NCI-H1930 (cell line): Measurements from ENCODE around the gene PNPLA8.
"Not testable (repeated sequence)": the region's sequence is repeated elsewhere in the genome, so short reads cannot be mapped to it uniquely, and the experiment has no call there.

ENCODE experiments used
- DNase-seq, 2 experiments: peaks; one replicate each; lab custom pipeline; 2025; lab: John Stamatoyannopoulos, UW

PNPLA8 gene

GRCh38 chr7:108479118-108479517 lies 46.8 kb downstream of the PNPLA8 start:
- DNase-seq, result no peak

DNA sequence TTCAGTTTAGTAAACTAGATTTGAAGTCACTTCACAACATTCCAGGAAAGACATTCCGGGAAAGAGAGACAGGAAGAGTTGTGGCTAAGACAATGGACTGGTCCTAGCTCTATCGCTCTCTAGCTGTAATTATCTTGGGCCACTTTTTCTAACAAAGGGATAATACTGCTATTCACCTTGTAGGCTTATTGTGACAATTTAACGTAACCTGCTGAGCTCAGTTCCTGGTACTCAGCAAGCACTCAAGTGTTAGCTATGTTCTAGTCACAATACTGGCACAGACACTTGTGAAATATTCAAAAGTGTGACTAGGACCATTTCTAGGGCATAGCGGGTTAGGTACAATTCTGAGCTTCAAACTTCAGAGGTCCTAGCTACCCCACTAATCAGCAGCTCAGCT lies 57.7 kb downstream of the PNPLA8 start:
- no peak for DNase-seq

GRCh38 chr7:108467391-108467790 lies 58.5 kb downstream of the PNPLA8 start:
- no peak for DNase-seq

GRCh38 chr7:108466322-108466721 lies 59.6 kb downstream of the PNPLA8 start:
- DNase-seq, result not testable (repeated sequence)

GRCh38 chr7:108464743-108465142 lies 61.2 kb downstream of the PNPLA8 start:
- DNase-seq, result no peak

- DNase-seq, result no peak
Measured at GRCh38 chr7:108463613-108464012, 62.3 kb downstream of the PNPLA8 start.

DNA sequence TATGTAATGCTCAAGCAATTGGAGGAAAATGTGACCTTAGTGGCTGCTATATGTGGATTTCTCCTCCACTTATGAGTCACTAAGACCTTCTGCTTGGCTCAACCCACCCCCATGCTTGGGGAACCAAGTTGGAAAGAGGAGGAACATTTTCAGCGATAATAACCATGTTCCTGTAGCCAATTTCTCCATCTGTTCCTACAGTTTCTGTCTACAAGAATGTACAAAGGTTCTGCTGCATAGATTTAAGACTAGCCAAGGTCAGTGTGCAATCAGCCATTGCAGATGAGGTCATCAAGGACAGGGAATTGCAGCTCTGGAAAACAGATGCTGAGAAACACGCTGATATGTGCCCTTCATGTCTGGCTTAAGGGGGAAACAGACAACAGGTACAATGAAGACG lies 64.1 kb downstream of the PNPLA8 start:
- DNase-seq, result no peak

- DNase-seq, result no peak
Measured at GRCh38 chr7:108460964-108461363, 65.0 kb downstream of the PNPLA8 start.

DNA sequence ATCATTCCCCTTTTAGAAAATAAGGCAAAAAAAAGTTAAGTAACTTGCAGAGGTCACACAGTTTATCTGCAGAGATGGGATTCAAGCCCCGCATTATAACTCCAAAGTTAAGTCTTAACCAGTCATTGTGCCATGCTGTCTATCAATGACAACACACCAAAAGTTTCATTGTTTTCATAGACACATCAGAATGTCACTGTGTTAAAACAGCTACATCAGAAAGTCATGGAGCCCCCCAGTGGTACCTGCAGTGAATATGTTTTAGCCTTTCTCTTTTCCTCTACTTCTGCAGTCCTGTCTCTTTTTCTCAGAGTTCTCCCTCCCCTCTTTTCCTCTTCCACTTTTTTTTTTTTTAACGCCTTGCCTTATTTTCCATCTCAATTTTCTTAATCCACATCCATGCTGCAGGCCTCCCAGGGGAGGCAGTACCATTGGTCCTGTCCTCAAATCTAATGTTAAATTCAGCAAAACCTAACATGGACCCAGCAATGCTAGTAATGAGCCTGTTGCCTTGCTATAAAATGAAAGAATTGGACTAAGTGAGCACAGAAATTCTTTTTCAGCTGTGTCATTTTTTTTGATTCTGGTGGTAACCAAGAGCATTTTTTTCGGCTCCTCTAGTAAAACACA lies 65.9 kb downstream of the PNPLA8 start:
- peak; percentile 33 to 34 for DNase-seq

- no peak for DNase-seq
Measured at GRCh38 chr7:108457871-108458270, 68.1 kb downstream of the PNPLA8 start.

DNA sequence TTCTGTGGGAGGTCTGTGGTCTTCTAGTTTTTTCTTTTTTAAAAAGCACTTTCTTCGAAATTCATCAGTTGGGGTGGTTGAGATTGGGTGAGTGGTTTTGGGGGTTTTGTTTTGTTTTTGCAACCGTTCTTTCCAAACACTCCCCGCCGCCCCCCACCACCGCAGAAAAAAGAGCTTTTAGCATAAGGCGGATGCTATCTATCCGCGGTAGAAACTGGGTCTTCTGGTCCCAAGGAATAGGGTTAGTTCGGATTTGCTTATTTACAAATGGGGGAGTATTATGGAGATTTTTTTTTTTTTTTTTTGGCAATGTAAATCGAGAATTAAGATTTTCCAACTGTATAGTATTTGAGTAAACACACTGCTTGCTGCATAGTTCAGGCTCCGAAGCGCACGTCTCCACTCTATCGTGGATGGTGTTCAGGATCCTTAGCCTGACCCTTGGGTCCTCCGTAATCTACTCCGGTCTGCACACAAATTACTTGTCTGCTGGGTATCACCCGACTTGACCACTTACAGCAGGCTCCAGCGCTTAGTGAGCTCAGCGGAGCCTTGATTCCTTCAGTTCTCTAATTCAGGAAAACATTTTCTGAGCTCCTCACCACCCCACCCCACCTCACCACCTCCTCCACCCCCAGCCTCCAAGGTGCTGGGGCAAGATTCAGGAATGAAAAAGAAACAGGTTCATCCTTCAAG lies 68.9 kb downstream of the PNPLA8 start:
- no peak for DNase-seq

- peak; percentile 79 to 82 for DNase-seq
Measured at GRCh38 chr7:108455998-108456677, 69.8 kb downstream of the PNPLA8 start, which contains the start of gene NRCAM. Gene NRCAM (minus strand): TSS chr7:108456436. CDS start chr7:108240064, 216,372 bp downstream.

DNA sequence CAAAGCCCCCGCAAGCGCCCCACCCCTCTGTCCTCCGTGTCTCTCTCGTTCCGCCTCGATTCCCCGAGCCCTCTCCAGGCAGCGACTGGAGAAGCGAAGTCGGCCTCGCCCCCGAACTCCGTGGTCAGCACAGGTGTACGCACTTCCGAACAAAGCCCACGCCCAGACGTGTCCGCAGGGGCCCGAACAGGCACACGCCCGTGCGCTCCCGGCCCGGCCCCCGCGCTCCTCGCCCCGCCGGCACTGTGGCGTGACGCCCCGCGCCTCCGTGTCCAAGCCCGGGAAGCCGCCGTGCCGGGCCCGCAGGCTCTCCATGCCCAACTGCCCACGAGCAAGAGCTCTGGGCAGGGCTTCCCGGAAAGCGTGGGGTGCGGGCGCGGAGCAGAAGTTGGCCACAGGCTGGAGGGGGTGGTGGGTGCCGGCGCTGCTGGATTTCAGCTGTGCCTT lies 70.4 kb downstream of the PNPLA8 start:
- no peak for DNase-seq

DNA sequence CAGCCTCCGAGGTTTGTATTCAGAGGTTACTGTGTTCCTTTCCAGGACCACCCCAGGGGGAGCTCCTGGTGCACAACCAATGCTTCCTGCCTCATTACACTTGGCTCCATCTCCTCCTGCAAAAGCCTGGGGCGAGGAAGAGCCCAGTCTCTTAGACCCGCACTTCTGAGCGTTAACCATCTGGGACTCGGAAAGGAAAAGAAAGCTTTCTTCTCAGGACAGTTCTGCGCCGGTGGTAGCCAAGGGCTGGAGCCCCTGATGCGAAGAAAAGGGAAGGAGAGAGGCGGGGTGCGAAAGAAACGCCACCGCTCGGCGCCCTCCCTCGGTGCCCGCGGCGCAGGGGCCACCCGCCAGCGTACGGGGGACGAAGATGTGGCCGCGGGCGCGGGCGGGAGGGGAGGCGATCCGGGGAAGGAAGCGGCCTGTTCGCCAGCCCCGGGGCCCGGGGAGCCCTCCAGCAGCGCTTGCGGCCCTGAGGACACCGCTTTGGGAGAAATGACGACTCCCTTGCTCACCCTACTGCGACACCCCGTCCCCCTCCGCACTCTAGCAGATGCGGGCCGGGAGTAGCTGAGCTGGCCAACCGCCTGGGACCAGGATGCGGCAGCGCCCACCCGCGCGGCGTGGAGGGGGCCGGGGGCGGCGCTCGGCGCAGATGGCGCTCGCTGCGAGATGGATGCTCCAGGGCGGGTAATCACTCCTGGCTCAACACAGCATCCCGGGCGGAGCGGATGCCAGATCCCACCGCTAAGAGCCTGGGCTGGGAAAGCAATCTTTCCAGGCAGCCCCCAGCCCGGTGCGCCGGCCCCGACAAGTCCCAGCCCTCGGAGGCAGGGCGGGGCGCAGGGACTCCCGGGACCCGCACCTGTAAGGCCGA lies 71.0 kb downstream of the PNPLA8 start:
- DNase-seq, result peak; percentile 28 to 47

GRCh38 chr7:108454317-108454673 lies 71.6 kb downstream of the PNPLA8 start:
- no peak for DNase-seq

GRCh38 chr7:108453320-108453719 lies 72.6 kb downstream of the PNPLA8 start:
- DNase-seq, result no peak

- no peak for DNase-seq
Measured at GRCh38 chr7:108452707-108453106, 73.2 kb downstream of the PNPLA8 start.

GRCh38 chr7:108451296-108451848 lies 74.6 kb downstream of the PNPLA8 start:
- no peak for DNase-seq

DNA sequence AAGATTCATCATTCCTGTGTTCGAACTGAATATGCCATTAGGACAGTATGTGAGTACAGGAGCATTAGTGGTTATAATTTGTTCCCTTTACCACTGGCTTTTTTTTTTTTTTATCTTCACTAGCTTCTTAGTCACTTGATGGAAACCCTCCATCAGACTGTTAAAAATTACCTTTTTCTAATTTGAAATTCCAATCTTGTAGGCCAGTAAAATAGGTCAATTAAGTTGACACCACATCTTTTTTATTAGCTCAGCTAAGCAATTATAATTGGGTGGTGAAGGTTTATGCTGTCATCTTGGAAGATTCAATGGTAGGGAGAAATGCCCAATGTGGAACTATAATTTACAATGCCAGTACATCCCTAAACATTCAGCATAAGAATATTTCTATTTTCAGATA lies 75.8 kb downstream of the PNPLA8 start:
- no peak for DNase-seq

GRCh38 chr7:108449521-108449920 lies 76.4 kb downstream of the PNPLA8 start:
- DNase-seq, result no peak

- DNase-seq, result peak; percentile 31 to 34
Measured at GRCh38 chr7:108448584-108449505, 77.1 kb downstream of the PNPLA8 start.
